ENCODE data around the gene ARHGAP21. TPM values are rescaled to one million over a fixed set of nuclear protein-coding genes. Genes with fewer than 3 reads are reported as not detected.

ARHGAP21 gene
- polyA plus RNA-seq, 1 donor (not counting 4 experiments of a cell fraction or from before 2014, with no cell fraction given), result 78.5 TPM

GRCh38 chr10:24650669-24651391 is 72.9 kb downstream of the ARHGAP21 start:
- H2AFZ ChIP-seq (ENCODE audit: control insufficient read depth, low read length), result no peak overlapping the region

DNA sequence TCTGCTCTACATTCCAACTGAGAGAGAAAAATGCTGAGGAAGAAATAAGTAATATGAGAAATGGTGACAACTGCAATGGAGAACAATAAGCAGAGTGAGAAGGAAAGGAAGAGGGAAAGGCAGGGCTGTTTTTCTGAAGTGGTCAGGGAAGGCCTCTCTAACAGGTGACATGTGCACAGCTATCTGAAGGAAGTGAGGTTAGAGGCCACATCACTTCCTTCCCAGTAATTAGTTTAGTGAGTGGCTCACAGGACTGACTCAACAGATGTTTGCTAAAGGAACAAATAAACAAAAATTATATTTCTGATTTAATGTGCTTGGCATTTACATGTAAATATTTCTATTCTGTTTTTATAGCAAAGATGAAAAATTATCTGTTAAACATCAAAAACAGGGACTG is 77.9 kb downstream of the ARHGAP21 start:
- Histone ChIP-seq H3K9ac (ENCODE audit: control insufficient read depth, extremely low read depth, insufficient read depth, low read length) (no peak overlapping the region), H2AFZ (ENCODE audit: control insufficient read depth, low read length) (no peak overlapping the region), H4K20me1 (ENCODE audit: control insufficient read depth, extremely low read depth, insufficient read depth, low read length) (no peaks in the 10 kb centered on the region), H3K4me3 (ENCODE audit: control insufficient read depth in 2 of 3, extremely low read depth in 1 of 3, insufficient read depth in 2 of 3, low read depth in 1 of 3, low read length in 3 of 3) (no peak overlapping the region), H3K4me2 (ENCODE audit: control insufficient read depth, extremely low read depth, insufficient read depth, low read depth, low read length) (no peak overlapping the region), H3K36me3 (ENCODE audit: control insufficient read depth in 2 of 2, extremely low read depth in 1 of 2, insufficient read depth in 2 of 2, low read length in 2 of 2) (peaks cover 2 to 3% of the 10 kb centered on the region in 2 experiments), H3K4me1 (ENCODE audit: control insufficient read depth, extremely low read depth, insufficient read depth, low read length) (peaks cover 13% of the 10 kb centered on the region), H3K79me2 (ENCODE audit: control insufficient read depth, insufficient read depth, low read length) (peaks cover 33% of the 10 kb centered on the region), H3K9me3 (ENCODE audit: control insufficient read depth, low read depth, low read length) (no peaks in the 10 kb centered on the region), H3K27ac (ENCODE audit: control insufficient read depth, insufficient read depth, low read length) (no peak overlapping the region), H3K9me1 (ENCODE audit: control insufficient read depth, extremely low read depth, insufficient read depth, low read length) (no peaks in the 10 kb centered on the region), H3K27me3 (ENCODE audit: control insufficient read depth, extremely low read depth, insufficient read depth, low read length) (no peaks in the 10 kb centered on the region)
- dilution Hi-C loops (cut with MboI; ENCODE audit: extremely low pct_ligation_motif_present, low sequenced_read_pairs), result no loop called here
- DNase-seq (ENCODE audit: low read depth, low spot score), result no peak
- no peak for FAIRE-seq
- TF ChIP-seq EZH2 (IDR thresholded peaks at IDR 0.05; ENCODE audit: low read length), result no peak
- TF ChIP-seq, protein P1, sequence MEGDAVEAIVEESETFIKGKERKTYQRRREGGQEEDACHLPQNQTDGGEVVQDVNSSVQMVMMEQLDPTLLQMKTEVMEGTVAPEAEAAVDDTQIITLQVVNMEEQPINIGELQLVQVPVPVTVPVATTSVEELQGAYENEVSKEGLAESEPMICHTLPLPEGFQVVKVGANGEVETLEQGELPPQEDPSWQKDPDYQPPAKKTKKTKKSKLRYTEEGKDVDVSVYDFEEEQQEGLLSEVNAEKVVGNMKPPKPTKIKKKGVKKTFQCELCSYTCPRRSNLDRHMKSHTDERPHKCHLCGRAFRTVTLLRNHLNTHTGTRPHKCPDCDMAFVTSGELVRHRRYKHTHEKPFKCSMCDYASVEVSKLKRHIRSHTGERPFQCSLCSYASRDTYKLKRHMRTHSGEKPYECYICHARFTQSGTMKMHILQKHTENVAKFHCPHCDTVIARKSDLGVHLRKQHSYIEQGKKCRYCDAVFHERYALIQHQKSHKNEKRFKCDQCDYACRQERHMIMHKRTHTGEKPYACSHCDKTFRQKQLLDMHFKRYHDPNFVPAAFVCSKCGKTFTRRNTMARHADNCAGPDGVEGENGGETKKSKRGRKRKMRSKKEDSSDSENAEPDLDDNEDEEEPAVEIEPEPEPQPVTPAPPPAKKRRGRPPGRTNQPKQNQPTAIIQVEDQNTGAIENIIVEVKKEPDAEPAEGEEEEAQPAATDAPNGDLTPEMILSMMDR (optimal IDR thresholded peaks at IDR 0.05 in 1 of 3, IDR thresholded peaks at IDR 0.05 in 1 of 3, conservative IDR thresholded peaks at IDR 0.05 in 1 of 3; ENCODE audit: extremely low read depth in 1 of 3, insufficient read depth in 2 of 3, low read length in 3 of 3), result no peak

More at GRCh38 chr10:24650669-24651391, 72.9 kb downstream of the ARHGAP21 start:
- Histone ChIP-seq H3K4me2 (ENCODE audit: control insufficient read depth, extremely low read depth, insufficient read depth, low read depth, low read length) (no peak overlapping the region), H3K36me3 (ENCODE audit: control insufficient read depth in 2 of 2, extremely low read depth in 1 of 2, insufficient read depth in 2 of 2, low read length in 2 of 2) (peaks cover 2 to 3% of the 10 kb centered on the region in 2 experiments), H3K79me2 (ENCODE audit: control insufficient read depth, insufficient read depth, low read length) (peaks cover 20% of the 10 kb centered on the region), H3K9me1 (ENCODE audit: control insufficient read depth, extremely low read depth, insufficient read depth, low read length) (no peaks in the 10 kb centered on the region), H3K4me1 (ENCODE audit: control insufficient read depth, extremely low read depth, insufficient read depth, low read length) (no peaks in the 10 kb centered on the region), H3K9ac (ENCODE audit: control insufficient read depth, extremely low read depth, insufficient read depth, low read length) (no peak overlapping the region), H3K27ac (ENCODE audit: control insufficient read depth, insufficient read depth, low read length) (no peak overlapping the region), H4K20me1 (ENCODE audit: control insufficient read depth, extremely low read depth, insufficient read depth, low read length) (no peaks in the 10 kb centered on the region), H3K4me3 (ENCODE audit: control insufficient read depth in 2 of 3, extremely low read depth in 1 of 3, insufficient read depth in 2 of 3, low read depth in 1 of 3, low read length in 3 of 3) (no peak overlapping the region), H3K27me3 (ENCODE audit: control insufficient read depth, extremely low read depth, insufficient read depth, low read length) (no peaks in the 10 kb centered on the region), H3K9me3 (ENCODE audit: control insufficient read depth, low read depth, low read length) (no peaks in the 10 kb centered on the region)
- dilution Hi-C loops (cut with MboI; ENCODE audit: extremely low pct_ligation_motif_present, low sequenced_read_pairs), result no loop called here
- DNase-seq (ENCODE audit: low read depth, low spot score) (no peak), FAIRE-seq (no peak)
- TF ChIP-seq, protein P1 (optimal IDR thresholded peaks at IDR 0.05 in 1 of 3, IDR thresholded peaks at IDR 0.05 in 1 of 3, conservative IDR thresholded peaks at IDR 0.05 in 1 of 3; ENCODE audit: extremely low read depth in 1 of 3, insufficient read depth in 2 of 3, low read length in 3 of 3), result no peak
- TF ChIP-seq EZH2 (IDR thresholded peaks at IDR 0.05; ENCODE audit: low read length), result no peak
